NCI-H510A treated with DMSO at 0.1 percent for 48 hours (cell line): Measurements from ENCODE around the gene HSD17B8.
"Not testable (repeated sequence)": the region's sequence is repeated elsewhere in the genome, so short reads cannot be mapped to it uniquely, and the experiment has no call there.

Source experiments
- DNase-seq: peaks from one replicate; lab custom pipeline; 2025; lab: John Stamatoyannopoulos, UW

The HSD17B8 gene

DNA sequence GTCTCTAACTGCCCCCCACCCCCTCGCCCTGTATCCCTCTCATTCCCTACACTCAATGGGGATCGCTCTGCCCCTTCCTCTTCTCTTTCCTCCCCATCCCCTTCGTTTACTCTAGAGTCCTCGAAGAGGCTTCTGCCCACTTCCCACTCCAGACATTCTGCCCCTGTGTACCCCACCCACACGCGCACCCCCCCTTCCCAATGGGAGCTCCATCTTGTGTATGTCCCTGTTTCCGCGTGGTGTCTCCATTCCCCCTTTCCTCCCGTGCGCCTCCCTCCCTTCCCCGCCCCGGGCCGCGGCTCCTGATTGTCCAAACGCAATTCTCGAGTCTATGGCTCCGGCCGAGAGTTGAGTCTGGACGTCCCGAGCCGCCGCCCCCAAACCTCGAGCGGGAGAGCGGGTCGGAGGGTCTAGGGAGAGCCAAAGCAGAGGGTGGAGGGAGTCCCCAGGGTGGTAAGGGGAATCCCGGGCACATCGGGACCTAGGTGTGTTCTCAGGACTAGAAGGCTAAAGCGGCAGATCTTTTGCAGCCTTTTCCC is 3.2 kb downstream of the HSD17B8 start:
- DNase-seq, result no peak

GRCh38 chr6:33208091-33208967 is 3.9 kb downstream of the HSD17B8 start, which contains the start of gene RING1:
TSS of gene RING1 (plus strand) at chr6:33208500. CDS start at chr6:33208823, 323 bp downstream.
- DNase-seq, result peak; percentile 74

- no peak for DNase-seq
Observed at GRCh38 chr6:33209856-33210255, 5.4 kb downstream of the HSD17B8 start.

DNA sequence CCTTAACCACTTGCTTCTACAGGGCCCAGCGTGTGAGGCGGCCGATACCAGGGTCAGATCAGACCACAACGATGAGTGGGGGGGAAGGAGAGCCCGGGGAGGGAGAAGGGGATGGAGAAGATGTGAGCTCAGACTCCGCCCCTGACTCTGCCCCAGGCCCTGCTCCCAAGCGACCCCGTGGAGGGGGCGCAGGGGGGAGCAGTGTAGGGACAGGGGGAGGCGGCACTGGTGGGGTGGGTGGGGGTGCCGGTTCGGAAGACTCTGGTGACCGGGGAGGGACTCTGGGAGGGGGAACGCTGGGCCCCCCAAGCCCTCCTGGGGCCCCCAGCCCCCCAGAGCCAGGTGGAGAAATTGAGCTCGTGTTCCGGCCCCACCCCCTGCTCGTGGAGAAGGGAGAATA is 6.7 kb downstream of the HSD17B8 start:
- no peak for DNase-seq

- DNase-seq, result no peak
Observed at GRCh38 chr6:33211666-33212422, 7.4 kb downstream of the HSD17B8 start.

- DNase-seq, result no peak
Observed at GRCh38 chr6:33212857-33213165, 8.4 kb downstream of the HSD17B8 start.

DNA sequence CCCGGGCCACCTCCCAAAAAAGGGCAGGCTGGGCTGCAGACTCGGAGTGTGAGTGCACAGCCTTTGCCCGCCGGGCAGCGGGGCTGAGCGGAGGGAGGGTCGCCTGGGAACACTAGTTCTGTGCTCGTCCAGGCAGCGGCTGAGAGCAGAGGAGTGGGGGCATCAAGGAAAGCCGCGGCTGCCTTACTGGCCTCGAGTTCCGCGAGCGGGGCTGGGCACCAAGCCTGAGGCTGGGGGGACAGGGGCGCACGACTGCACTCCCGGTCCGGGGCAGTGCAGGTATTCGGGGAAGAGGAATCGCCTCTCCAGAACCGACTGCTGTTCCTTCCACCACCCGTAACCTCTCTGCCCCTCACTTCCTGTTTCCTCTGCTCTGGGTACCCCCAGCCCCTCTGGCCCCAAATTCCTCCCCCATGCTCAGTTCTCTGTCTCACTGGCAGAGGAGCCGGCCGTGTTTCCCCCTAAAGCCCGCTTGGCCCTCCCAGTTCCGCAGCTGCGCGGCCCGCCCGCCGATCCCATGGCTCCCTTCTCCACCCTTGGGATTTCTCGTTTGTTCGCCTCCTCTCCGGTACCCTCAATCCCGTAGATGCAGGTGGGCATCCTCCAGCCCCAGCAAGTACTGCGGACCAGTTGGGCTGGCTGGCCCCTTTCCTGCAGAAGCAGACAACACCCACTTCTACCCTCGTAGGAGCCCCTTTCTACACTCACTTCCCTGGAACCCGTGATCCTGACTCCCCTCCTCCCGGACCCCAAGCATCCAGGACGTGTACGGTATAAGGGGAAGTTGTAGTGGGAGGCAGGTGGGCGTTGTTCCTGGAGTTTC is 8.9 kb downstream of the HSD17B8 start:
- DNase-seq, result no peak

GRCh38 chr6:33213989-33214335 is 9.5 kb downstream of the HSD17B8 start:
- DNase-seq, result no peak

- DNase-seq, result no peak
Observed at GRCh38 chr6:33215271-33216116, 11.0 kb downstream of the HSD17B8 start.

DNA sequence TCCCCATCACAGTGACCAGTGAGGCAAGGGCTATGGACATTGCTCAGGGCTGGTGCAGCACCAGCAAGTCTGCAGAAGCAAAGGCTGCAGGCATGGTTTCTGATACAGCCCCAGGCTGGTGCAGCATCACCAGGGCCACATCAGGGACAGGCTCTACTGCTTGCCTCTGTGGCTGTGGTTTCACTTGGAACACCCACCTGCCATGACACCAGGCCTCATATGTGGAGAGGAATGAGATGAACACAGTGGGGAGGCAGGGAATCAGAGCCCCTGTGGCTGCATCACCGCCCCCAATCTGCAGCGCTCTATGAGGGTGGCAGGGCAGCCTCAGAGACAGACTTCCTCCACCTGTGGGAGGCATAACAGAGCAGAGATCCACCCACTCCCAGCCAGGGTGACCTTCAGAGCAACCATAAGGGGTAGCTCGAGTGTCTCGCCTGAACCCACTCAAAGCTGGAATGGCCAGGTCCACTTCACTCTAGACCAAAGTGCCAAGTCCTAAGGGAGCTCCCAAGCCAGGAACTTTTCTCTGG is 11.7 kb downstream of the HSD17B8 start:
- no peak for DNase-seq

GRCh38 chr6:33217246-33217645 is 12.8 kb downstream of the HSD17B8 start:
- no peak for DNase-seq

DNA sequence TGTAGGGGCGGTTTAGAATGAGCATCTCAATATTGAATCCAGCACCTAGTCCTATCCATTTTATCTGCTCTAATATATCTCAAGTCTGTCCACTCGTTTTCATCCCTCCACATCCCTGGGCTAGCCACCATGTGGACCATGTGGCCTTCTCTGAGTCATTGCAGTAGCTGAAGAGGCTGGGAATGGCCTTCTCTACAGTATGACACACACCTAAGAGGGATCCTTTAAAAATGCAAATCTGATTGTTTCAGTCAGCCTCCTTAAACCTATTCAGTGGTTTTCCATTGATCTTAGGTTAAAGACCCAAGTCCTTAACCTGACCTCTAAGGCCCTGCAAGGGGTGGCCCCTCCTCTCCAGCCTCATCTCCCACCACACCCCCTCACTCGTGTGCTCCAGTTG is 13.2 kb downstream of the HSD17B8 start:
- DNase-seq, result no peak

GRCh38 chr6:33226503-33227120 is 22.2 kb downstream of the HSD17B8 start:
- DNase-seq, result not testable (repeated sequence)

- no peak for DNase-seq
Observed at GRCh38 chr6:33235221-33235634, 30.8 kb downstream of the HSD17B8 start.

GRCh38 chr6:33236328-33236727 is 31.9 kb downstream of the HSD17B8 start:
- DNase-seq, result no peak

DNA sequence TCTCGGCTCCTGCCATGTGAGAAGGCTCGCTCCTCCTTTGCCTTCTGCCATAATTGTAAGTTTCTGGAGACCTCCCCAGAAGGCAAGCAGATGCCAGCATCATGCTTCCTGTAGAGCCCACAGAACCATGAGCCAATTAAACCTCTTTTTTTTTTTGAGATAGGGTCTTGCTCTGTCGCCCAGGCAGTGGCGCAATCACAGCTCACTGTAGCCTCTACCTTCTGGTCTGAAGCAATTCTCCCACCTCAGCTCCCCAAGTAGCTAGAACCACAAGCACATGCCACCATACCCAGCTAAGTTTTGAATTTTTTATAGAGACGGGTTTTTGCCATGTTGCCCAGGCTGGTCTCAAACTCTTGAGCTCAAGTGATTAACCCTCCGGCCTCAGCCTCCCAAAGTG is 32.4 kb downstream of the HSD17B8 start:
- no peak for DNase-seq

- no peak for DNase-seq
Observed at GRCh38 chr6:33237741-33238140, 33.3 kb downstream of the HSD17B8 start.

GRCh38 chr6:33241968-33242367 is 37.5 kb downstream of the HSD17B8 start:
- no peak for DNase-seq

GRCh38 chr6:33243476-33243875 is 39.0 kb downstream of the HSD17B8 start:
- no peak for DNase-seq

- peak; percentile 95 for DNase-seq
Observed at GRCh38 chr6:33247977-33248642, 43.7 kb downstream of the HSD17B8 start.
